OCI-M2 (cell line): ENCODE results near the gene FNBP1.
"Not testable (repeated sequence)": the region's sequence is repeated elsewhere in the genome, so short reads cannot be mapped to it uniquely, and the experiment has no call there.

Experiments
- DNase-seq: peaks from one replicate; lab custom pipeline; 2025; ENCODE audit not compliant: unreplicated experiment; lab: John Stamatoyannopoulos, UW

Gene FNBP1

GRCh38 chr9:129995409-129996160 is 47.4 kb downstream of the FNBP1 start:
- DNase-seq, result no peak

- no peak for DNase-seq
Observed at GRCh38 chr9:129994882-129995281, 48.1 kb downstream of the FNBP1 start.

- DNase-seq, result not testable (repeated sequence)
Observed at GRCh38 chr9:129991139-129991538, 51.9 kb downstream of the FNBP1 start.

- no peak for DNase-seq
Observed at GRCh38 chr9:129990269-129991010, 52.5 kb downstream of the FNBP1 start.

- DNase-seq, result no peak
Observed at GRCh38 chr9:129989740-129990139, 53.2 kb downstream of the FNBP1 start.

GRCh38 chr9:129989362-129989708 is 53.7 kb downstream of the FNBP1 start:
- DNase-seq, result no peak

- no peak for DNase-seq
Observed at GRCh38 chr9:129988607-129989361, 54.2 kb downstream of the FNBP1 start.

- DNase-seq, result no peak
Observed at GRCh38 chr9:129987941-129988340, 55.0 kb downstream of the FNBP1 start.

GRCh38 chr9:129987047-129987446 is 55.9 kb downstream of the FNBP1 start:
- no peak for DNase-seq

- DNase-seq, result not testable (repeated sequence)
Observed at GRCh38 chr9:129984589-129984988, 58.4 kb downstream of the FNBP1 start.

- DNase-seq, result no peak
Observed at GRCh38 chr9:129983891-129984290, 59.1 kb downstream of the FNBP1 start.

GRCh38 chr9:129981180-129981907 is 61.6 kb downstream of the FNBP1 start:
- no peak for DNase-seq

- not testable (repeated sequence) for DNase-seq
Observed at GRCh38 chr9:129980224-129980623, 62.8 kb downstream of the FNBP1 start.

- DNase-seq, result no peak
Observed at GRCh38 chr9:129979071-129979745, 63.8 kb downstream of the FNBP1 start.

GRCh38 chr9:129972816-129973215 is 70.2 kb downstream of the FNBP1 start:
- no peak for DNase-seq

- no peak for DNase-seq
Observed at GRCh38 chr9:129968690-129969485, 74.1 kb downstream of the FNBP1 start.

GRCh38 chr9:129964901-129965734 is 77.9 kb downstream of the FNBP1 start:
- no peak for DNase-seq

GRCh38 chr9:129962889-129963703 is 79.9 kb downstream of the FNBP1 start:
- DNase-seq, result no peak
